Karpas-422 (cell line): ENCODE measurements around the gene RFX3. TPM values are rescaled to one million over a fixed set of nuclear protein-coding genes. Genes with fewer than 3 reads are reported as not detected.

ENCODE experiments used
- DNase-seq: peaks from one replicate; pipeline ENCODE4 v3.0.0-alpha.2; 2015
- H2AFZ ChIP-seq: fragments of 200-600 bp; sonication (generic); 2 replicates; pipeline ENCODE4 v1.6.1; 2014; ENCODE audit warnings: antibody characterized with exemption, low read length, mixed read lengths
- H3K27ac ChIP-seq: fragments of 200-600 bp; sonication (generic); 2 replicates; pipeline ENCODE4 v1.5.1; 2014; ENCODE audit warnings: mild to moderate bottlenecking, low read length, moderate library complexity
- H3K27me3 ChIP-seq: fragments of 200-600 bp; sonication (generic); 2 replicates; pipeline ENCODE4 v1.6.1; 2014; ENCODE audit warnings: low read length, mixed read lengths
- H3K36me3 ChIP-seq: fragments of 200-600 bp; sonication (generic); 2 replicates; pipeline ENCODE4 v1.6.1; 2014; ENCODE audit warnings: low read length, mixed read lengths; ENCODE audit not compliant: insufficient read depth
- H3K4me1 ChIP-seq: fragments of 200-600 bp; sonication (generic); 2 replicates; pipeline ENCODE4 v1.6.1; 2014; ENCODE audit warnings: mild to moderate bottlenecking, low read length, mixed read lengths
- H3K4me2 ChIP-seq: fragments of 200-600 bp; sonication (generic); 2 replicates; pipeline ENCODE4 v1.6.1; 2014; ENCODE audit warnings: low read length, low read depth, mild to moderate bottlenecking; ENCODE audit not compliant: poor library complexity, severe bottlenecking
- H3K4me3 ChIP-seq: fragments of 200-600 bp; sonication (generic); 2 replicates; pipeline ENCODE4 v1.5.1; 2014; ENCODE audit warnings: mild to moderate bottlenecking, antibody characterized with exemption, low read length, mixed read lengths
- H3K79me2 ChIP-seq: fragments of 200-600 bp; sonication (generic); 2 replicates; pipeline ENCODE4 v1.6.1; 2014; ENCODE audit warnings: mild to moderate bottlenecking, low read length, mixed read lengths
- H3K9ac ChIP-seq: fragments of 200-600 bp; sonication (generic); 2 replicates; pipeline ENCODE4 v1.6.0; 2014; ENCODE audit warnings: low read length
- H3K9me2 ChIP-seq: fragments of 200-600 bp; sonication (generic), shearing (Covaris generic); replicated peaks from 2 replicates; pipeline ENCODE4 v1.6.0; 2014; ENCODE audit warnings: mild to moderate bottlenecking, low read length, moderate library complexity; ENCODE audit not compliant: insufficient read depth
- H3K9me3 ChIP-seq: fragments of 300-700, 200-600 bp; sonication (generic); 2 replicates; pipeline ENCODE4 v1.6.1; 2014; ENCODE audit warnings: low read length, mixed read lengths
- H4K20me1 ChIP-seq: fragments of 200-600 bp; sonication (generic); 2 replicates; pipeline ENCODE4 v1.6.1; 2014; ENCODE audit warnings: mild to moderate bottlenecking, antibody characterized with exemption, low read length, low read depth; ENCODE audit not compliant: insufficient read depth
- total RNA-seq: library from RNA; depleted of rRNA; stranded (reverse); fragments of >200 nt; shearing (Covaris generic); gene quantifications from 2 replicates; pipeline ENCODE4 v1.2.3, GENCODE V29; 2014; ENCODE audit warnings: low replicate concordance

Gene RFX3
- total RNA-seq, 1 experiment from 2014 or later, result 24.3 TPM

DNA sequence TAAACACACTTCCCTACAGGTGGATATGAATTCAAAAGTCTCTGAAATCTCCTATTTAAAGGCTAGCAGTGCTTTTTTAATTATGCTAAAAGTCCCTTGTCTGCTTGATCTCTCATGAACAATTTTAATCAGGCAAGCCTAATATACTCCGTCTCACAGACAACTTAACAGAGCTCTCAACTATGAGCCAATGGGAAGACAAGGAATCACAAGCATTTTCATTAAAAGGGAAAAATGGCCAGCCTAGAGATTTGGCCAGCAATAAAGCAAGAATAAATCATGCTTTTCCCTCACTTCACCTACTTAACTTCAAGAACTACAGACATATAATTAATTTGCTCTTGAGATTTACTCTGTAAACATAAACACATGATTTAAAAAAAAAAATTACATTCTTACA, 78.0 kb downstream of the RFX3 start:
- Histone ChIP-seq H3K4me2 (no peak overlapping the region), H3K9me3 (no peaks in the 10 kb centered on the region), H3K9me2 (no peaks in the 10 kb centered on the region), H3K4me1 (no peaks in the 10 kb centered on the region; the same call in 1 of the 2 replicates), H3K27ac (no peak overlapping the region), H4K20me1 (no peaks in the 10 kb centered on the region), H3K79me2 (no peaks in the 10 kb centered on the region), H3K9ac (no peak overlapping the region), H2AFZ (no peak overlapping the region), H3K27me3 (no peaks in the 10 kb centered on the region), H3K36me3 (no peaks in the 10 kb centered on the region), H3K4me3 (no peak overlapping the region)
- DNase-seq, result no peak

DNA sequence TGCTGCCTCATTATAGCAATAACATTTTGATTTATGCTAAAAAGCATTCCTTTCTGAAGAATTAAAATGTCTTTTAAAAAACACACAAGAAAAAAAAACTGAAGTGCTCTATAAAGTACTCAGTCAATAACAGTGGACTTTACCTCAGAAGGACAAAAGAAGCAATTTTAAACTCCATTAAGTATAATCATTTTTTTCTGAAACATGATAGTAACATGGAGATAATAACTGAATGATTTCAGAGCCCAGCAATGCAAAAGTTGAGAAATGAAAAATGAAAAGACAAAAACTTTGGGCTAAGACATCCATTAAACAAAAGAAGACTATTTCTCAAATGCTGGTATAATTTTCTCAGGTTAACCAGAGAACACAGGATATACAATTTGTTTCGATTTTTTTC, 78.7 kb downstream of the RFX3 start:
- DNase-seq, result no peak
- no peaks in the 10 kb centered on the region for H3K27me3 ChIP-seq
- H3K4me2 ChIP-seq, result no peak overlapping the region
- H3K36me3 ChIP-seq, result no peaks in the 10 kb centered on the region
- H2AFZ ChIP-seq, result no peak overlapping the region
- H3K79me2 ChIP-seq, result no peaks in the 10 kb centered on the region
- no peak overlapping the region for H3K4me3 ChIP-seq
- no peaks in the 10 kb centered on the region for H4K20me1 ChIP-seq
- no peaks in the 10 kb centered on the region; the same call in 1 of the 2 replicates for H3K4me1 ChIP-seq
- no peaks in the 10 kb centered on the region for H3K9me2 ChIP-seq
- no peaks in the 10 kb centered on the region for H3K9me3 ChIP-seq
- H3K27ac ChIP-seq, result no peak overlapping the region
- H3K9ac ChIP-seq, result no peak overlapping the region

- no peaks in the 10 kb centered on the region for H3K36me3 ChIP-seq
- H3K9me2 ChIP-seq, result no peaks in the 10 kb centered on the region
- H3K79me2 ChIP-seq, result no peaks in the 10 kb centered on the region
- H2AFZ ChIP-seq, result no peak overlapping the region
- H3K4me1 ChIP-seq, result no peaks in the 10 kb centered on the region; the same call in 1 of the 2 replicates
- H3K27ac ChIP-seq, result no peak overlapping the region
- H3K27me3 ChIP-seq, result no peaks in the 10 kb centered on the region
- no peaks in the 10 kb centered on the region for H4K20me1 ChIP-seq
- H3K4me2 ChIP-seq, result no peak overlapping the region
- no peaks in the 10 kb centered on the region for H3K9me3 ChIP-seq
- no peak for DNase-seq
- H3K9ac ChIP-seq, result no peak overlapping the region
- H3K4me3 ChIP-seq, result no peak overlapping the region
Measured at GRCh38 chr9:3446313-3446712, 79.5 kb downstream of the RFX3 start.

DNA sequence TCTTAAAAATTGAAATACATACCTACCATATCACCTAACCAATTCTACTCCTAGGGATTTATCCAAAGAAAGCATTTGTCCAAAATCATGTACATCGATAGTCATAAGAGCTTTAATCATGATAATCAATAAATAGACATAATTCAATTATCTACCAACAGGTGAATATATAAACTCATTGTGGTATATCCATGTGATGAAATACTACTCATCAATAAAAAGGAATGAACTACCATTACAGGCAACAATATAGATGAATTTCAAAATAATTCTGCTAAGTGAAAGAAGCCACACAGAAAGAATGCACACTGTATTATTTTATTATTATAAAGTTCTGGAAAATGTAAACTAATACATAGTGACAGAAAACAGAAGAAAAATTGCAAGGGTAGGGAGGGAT, 81.8 kb downstream of the RFX3 start:
- Histone ChIP-seq H3K36me3 (no peaks in the 10 kb centered on the region), H3K9me3 (no peaks in the 10 kb centered on the region), H3K4me3 (no peak overlapping the region), H3K9me2 (no peaks in the 10 kb centered on the region), H3K27me3 (no peaks in the 10 kb centered on the region), H3K27ac (no peak overlapping the region), H3K9ac (no peak overlapping the region), H4K20me1 (no peaks in the 10 kb centered on the region), H3K4me2 (no peak overlapping the region), H3K79me2 (no peaks in the 10 kb centered on the region), H2AFZ (no peak overlapping the region), H3K4me1 (no peaks in the 10 kb centered on the region)
- DNase-seq, result no peak

GRCh38 chr9:3441197-3441816, 84.5 kb downstream of the RFX3 start:
- no peaks in the 10 kb centered on the region for H4K20me1 ChIP-seq
- no peaks in the 10 kb centered on the region for H3K9me2 ChIP-seq
- no peaks in the 10 kb centered on the region for H3K9me3 ChIP-seq
- no peaks in the 10 kb centered on the region for H3K4me1 ChIP-seq
- no peak overlapping the region for H3K4me3 ChIP-seq
- H2AFZ ChIP-seq, result no peak overlapping the region
- DNase-seq, result peak; percentile 85
- H3K9ac ChIP-seq, result no peak overlapping the region
- no peaks in the 10 kb centered on the region; the same call in 1 of the 2 replicates for H3K79me2 ChIP-seq
- H3K27me3 ChIP-seq, result no peaks in the 10 kb centered on the region
- H3K27ac ChIP-seq, result no peak overlapping the region
- no peaks in the 10 kb centered on the region for H3K36me3 ChIP-seq
- H3K4me2 ChIP-seq, result no peak overlapping the region

DNA sequence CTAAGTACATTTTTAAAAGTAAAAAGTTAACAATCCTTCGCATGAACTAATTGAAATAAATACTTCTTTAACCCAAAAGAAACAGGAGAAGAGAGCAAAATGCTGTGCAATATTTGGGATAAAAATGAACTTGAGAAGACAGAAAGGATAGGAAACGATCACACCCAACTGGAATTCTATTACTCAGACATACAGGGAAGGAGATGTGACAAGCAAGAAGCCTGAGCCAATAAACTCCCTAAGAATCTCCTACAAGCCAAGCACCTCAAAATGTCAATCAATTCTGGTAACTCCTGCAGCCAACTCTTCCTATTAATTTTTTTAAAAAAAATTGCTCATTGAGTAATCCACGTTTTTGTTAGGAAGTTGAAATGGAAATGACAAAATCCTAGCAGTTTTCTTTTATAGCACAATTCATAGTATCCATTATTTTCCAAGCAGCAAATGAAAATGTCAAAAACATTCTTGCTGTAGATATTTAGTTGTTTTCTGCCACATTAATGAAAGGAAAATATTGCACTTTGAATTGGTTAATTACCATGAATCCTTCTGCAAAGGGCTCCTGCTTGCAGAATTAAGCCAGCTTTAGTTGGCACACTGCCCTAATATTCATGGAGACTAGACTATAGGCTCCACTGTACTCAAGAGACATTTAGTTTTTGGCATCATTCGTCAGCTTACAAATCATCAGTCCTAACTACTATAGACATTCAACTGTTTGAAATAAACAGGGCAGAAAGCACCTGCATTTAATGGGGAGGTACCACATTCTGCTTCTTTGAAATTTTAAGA, 89.0 kb downstream of the RFX3 start:
- no peaks in the 10 kb centered on the region for H3K9me2 ChIP-seq

DNA sequence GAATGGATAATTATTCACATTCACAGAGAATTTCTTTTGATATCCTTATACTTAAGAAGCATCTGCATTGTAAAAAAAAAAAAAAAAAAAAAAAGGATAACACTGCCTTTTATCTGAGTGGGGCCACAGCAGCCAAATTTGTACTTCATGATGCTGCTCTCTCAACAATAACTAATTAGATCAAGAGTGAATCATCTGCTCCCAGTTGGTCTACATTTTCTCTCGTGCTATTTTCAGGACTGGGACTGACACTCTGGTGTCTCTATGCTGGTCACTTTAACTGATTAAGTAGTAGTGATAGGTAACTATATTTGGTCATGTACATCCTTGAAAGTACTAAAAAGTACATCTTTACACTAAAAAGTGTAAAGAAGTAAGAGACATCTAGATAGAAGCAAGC, 90.1 kb downstream of the RFX3 start:
- no peak for DNase-seq
- H3K36me3 ChIP-seq, result no peaks in the 10 kb centered on the region
- no peak overlapping the region for H2AFZ ChIP-seq

More for the DNA sequence above, 89.0 kb downstream of the RFX3 start:
- Histone ChIP-seq H3K9me3 (no peaks in the 10 kb centered on the region), H3K79me2 (no peaks in the 10 kb centered on the region; the same call in 1 of the 2 replicates), H3K4me1 (no peaks in the 10 kb centered on the region), H2AFZ (no peak overlapping the region), H3K4me2 (no peak overlapping the region), H3K27me3 (no peaks in the 10 kb centered on the region), H3K9ac (no peak overlapping the region), H3K4me3 (no peak overlapping the region), H3K36me3 (no peaks in the 10 kb centered on the region), H3K27ac (no peak overlapping the region), H4K20me1 (no peaks in the 10 kb centered on the region)
- no peak for DNase-seq

GRCh38 chr9:3434594-3434993, 91.2 kb downstream of the RFX3 start:
- Histone ChIP-seq H3K4me2 (no peak overlapping the region), H3K9me3 (no peaks in the 10 kb centered on the region), H3K9ac (no peak overlapping the region), H3K36me3 (no peaks in the 10 kb centered on the region), H3K4me3 (no peak overlapping the region), H3K27ac (no peak overlapping the region), H4K20me1 (no peaks in the 10 kb centered on the region), H3K79me2 (no peaks in the 10 kb centered on the region; the same call in 1 of the 2 replicates), H3K27me3 (no peaks in the 10 kb centered on the region), H3K9me2 (no peaks in the 10 kb centered on the region), H3K4me1 (no peaks in the 10 kb centered on the region), H2AFZ (no peak overlapping the region)
- no peak for DNase-seq

More for the DNA sequence above, 90.1 kb downstream of the RFX3 start:
- Histone ChIP-seq H3K79me2 (no peaks in the 10 kb centered on the region; the same call in 1 of the 2 replicates), H3K4me3 (no peak overlapping the region), H3K27ac (no peak overlapping the region), H3K27me3 (no peaks in the 10 kb centered on the region), H3K9me3 (no peaks in the 10 kb centered on the region), H3K4me2 (no peak overlapping the region), H3K4me1 (no peaks in the 10 kb centered on the region), H3K9me2 (no peaks in the 10 kb centered on the region), H4K20me1 (no peaks in the 10 kb centered on the region), H3K9ac (no peak overlapping the region)
